HepG2 (cell line): ENCODE results near the gene HMGN1. TPM values are rescaled to one million over a fixed set of nuclear protein-coding genes. Genes with fewer than 3 reads are reported as not detected.

Experiments used
- ARNT2 ChIP-seq: sonication (generic); formaldehyde crosslinking; IDR thresholded peaks from 2 replicates; pipeline ENCODE4 v1.8.0; 2022; ENCODE audit warnings: mild to moderate bottlenecking, low read depth, missing genetic modification reagents, moderate library complexity
- HES4 ChIP-seq: sonication (generic); formaldehyde crosslinking; IDR thresholded peaks from 2 replicates; pipeline ENCODE4 v1.9.0; 2021; ENCODE audit warnings: mild to moderate bottlenecking, missing genetic modification reagents, borderline replicate concordance
- KAT8 ChIP-seq: IDR thresholded peaks from 2 replicates; pipeline ENCODE4 v1.6.1; 2016; ENCODE audit warnings: missing genetic modification reagents, missing compliant biosample characterization
- KDM1A ChIP-seq: IDR thresholded peaks from 2 replicates; pipeline ENCODE4 v1.6.1; 2016; ENCODE audit warnings: missing compliant biosample characterization
- KLF16 ChIP-seq, 2 experiments: sonication (generic) in 1 of 2; formaldehyde crosslinking in 1 of 2; IDR thresholded peaks; 2 replicates each; pipeline versions ENCODE4 v1.6.1 to v1.8.0; 2016 to 2023; ENCODE audit warnings: missing genetic modification reagents in 2 of 2, missing compliant biosample characterization in 1 of 2
- MTA3 ChIP-seq: sonication (generic); formaldehyde crosslinking; IDR thresholded peaks from 2 replicates; pipeline ENCODE4 v1.4.0; 2020; ENCODE audit warnings: missing genetic modification reagents
- MYC ChIP-seq: sonication (generic); formaldehyde crosslinking; IDR thresholded peaks from 2 replicates; pipeline ENCODE4 v1.9.0; 2021; ENCODE audit warnings: missing genetic modification reagents, borderline replicate concordance
- NR2F1 ChIP-seq, 2 experiments: fragments of 450-650 bp in 1 of 2; formaldehyde crosslinking in 1 of 2; IDR thresholded peaks; 2 replicates each; pipeline versions ENCODE4 v1.5.0 to v1.6.1; 2016 to 2020; ENCODE audit warnings: mild to moderate bottlenecking in 1 of 2, missing compliant biosample characterization in 1 of 2, missing genetic modification reagents in 1 of 2, moderate library complexity in 1 of 2
- POLR2A ChIP-seq, 2 experiments: IDR thresholded peaks; 2 replicates each; pipeline ENCODE4 v1.6.1; 2011; ENCODE audit warnings: low read depth in 2 of 2, low read length in 2 of 2, mild to moderate bottlenecking in 1 of 2, moderate library complexity in 1 of 2; ENCODE audit not compliant: insufficient read depth in 1 of 2
- RAD21 ChIP-seq: fragments of 450-650 bp; formaldehyde crosslinking; IDR thresholded peaks from 2 replicates; pipeline ENCODE4 v1.5.0; 2020; ENCODE audit warnings: mild to moderate bottlenecking
- RBFOX2 ChIP-seq: fragments of 200-400 bp; formaldehyde crosslinking; IDR thresholded peaks from 2 replicates; pipeline ENCODE4 v1.6.1; 2017; ENCODE audit warnings: low read depth, mild to moderate bottlenecking, low read length
- SAP130 ChIP-seq: IDR thresholded peaks from 2 replicates; pipeline ENCODE4 v1.6.1; 2016; ENCODE audit warnings: low read depth
- SKI ChIP-seq: fragments of 450-650 bp; IDR thresholded peaks from one replicate; pipeline ENCODE4 v1.6.1; 2018; ENCODE audit warnings: mild to moderate bottlenecking; ENCODE audit not compliant: partially characterized antibody
- SNAI1 ChIP-seq: sonication (generic); formaldehyde crosslinking; IDR thresholded peaks from 2 replicates; pipeline ENCODE4 v1.5.0; 2020; ENCODE audit warnings: mild to moderate bottlenecking, missing genetic modification reagents, borderline replicate concordance
- TAF1 ChIP-seq: sonication (generic); formaldehyde crosslinking; IDR thresholded peaks from 2 replicates; pipeline ENCODE4 v1.4.0; 2020; ENCODE audit warnings: missing genetic modification reagents
- YEATS4 ChIP-seq: sonication (generic); formaldehyde crosslinking; IDR thresholded peaks from 2 replicates; pipeline ENCODE4 v1.4.0; 2020; ENCODE audit warnings: missing genetic modification reagents, borderline replicate concordance
- YY1 ChIP-seq: IDR thresholded peaks from 2 replicates; pipeline ENCODE4 v1.6.1; 2011; ENCODE audit warnings: low read length, low read depth, moderate library complexity, mild to moderate bottlenecking; ENCODE audit not compliant: insufficient read depth, insufficient replicate concordance
- ZFY ChIP-seq: sonication (generic); formaldehyde crosslinking; IDR thresholded peaks from 2 replicates; pipeline ENCODE4 v1.4.0; 2020; ENCODE audit warnings: missing genetic modification reagents
- ZNF10 ChIP-seq: sonication (generic); formaldehyde crosslinking; IDR thresholded peaks from 2 replicates; pipeline ENCODE4 v1.4.0; 2020; ENCODE audit warnings: mild to moderate bottlenecking, low read depth, missing genetic modification reagents, borderline replicate concordance
- ZNF136 ChIP-seq: sonication (generic); formaldehyde crosslinking; IDR thresholded peaks from 2 replicates; pipeline ENCODE4 v1.8.1; 2022; ENCODE audit warnings: low read depth, mild to moderate bottlenecking, moderate library complexity, missing genetic modification reagents
- ZNF205 ChIP-seq: IDR thresholded peaks from 2 replicates; pipeline ENCODE4 v1.6.1; 2018; ENCODE audit warnings: missing biosample characterization, missing genetic modification reagents
- ZNF337 ChIP-seq: sonication (generic); formaldehyde crosslinking; IDR thresholded peaks from 2 replicates; pipeline ENCODE4 v1.5.1; 2020; ENCODE audit warnings: missing genetic modification reagents, low read depth, mild to moderate bottlenecking, borderline replicate concordance
- ZNF549 ChIP-seq: sonication (generic); formaldehyde crosslinking; IDR thresholded peaks from 2 replicates; pipeline ENCODE4 v1.5.0; 2020; ENCODE audit warnings: missing genetic modification reagents
- ZNF780A ChIP-seq: sonication (generic); formaldehyde crosslinking; IDR thresholded peaks from 2 replicates; pipeline ENCODE4 v1.8.0; 2022; ENCODE audit warnings: mild to moderate bottlenecking, missing genetic modification reagents, moderate library complexity
- polyA plus RNA-seq, 8 experiments: library from polyadenylated mRNA; depleted of rRNA in 3 of 8; stranded (reverse) in 7 of 8; unstranded in 1 of 8; fragments of >200 nt; fragmentation: Illumina TruSeq in 4 of 8; extraction: Trizol in 4 of 8; gene quantifications; 2 replicates each; pipeline versions ENCODE4 v1.2.1 to v1.2.3, GENCODE V29; 2011 to 2016; ENCODE audit warnings: low read depth in 4 of 8, missing spikeins in 1 of 8, mixed read lengths in 1 of 8; ENCODE audit not compliant: insufficient read depth in 1 of 8
- total RNA-seq, 5 experiments: library from RNA; depleted of rRNA; stranded (reverse); fragments of >200 nt; fragmentation: Illumina TruSeq; extraction: Trizol; gene quantifications; 2 replicates each; pipeline ENCODE4 v1.2.3, GENCODE V29; 2016; ENCODE audit warnings: low read depth in 1 of 5
- TF ChIP-seq, protein P1 (sequence below): conservative IDR thresholded peaks from 2 replicates; pipeline ENCODE4 v1.6.1; 2018; ENCODE audit warnings: missing genetic modification reagents
- TF ChIP-seq, protein P2 (sequence below): sonication (generic); formaldehyde crosslinking; IDR thresholded peaks from 2 replicates; pipeline ENCODE4 v1.5.0; 2020; ENCODE audit warnings: missing genetic modification reagents, mild to moderate bottlenecking, borderline replicate concordance
- TF ChIP-seq, protein P3 (sequence below): sonication (generic); formaldehyde crosslinking; IDR thresholded peaks from 2 replicates; pipeline ENCODE4 v1.9.0; 2022; ENCODE audit warnings: low read depth, missing genetic modification reagents
- TF ChIP-seq, protein P4 (sequence below): sonication (generic); formaldehyde crosslinking; IDR thresholded peaks from 2 replicates; pipeline ENCODE4 v1.8.1; 2023; ENCODE audit warnings: missing genetic modification reagents, mild to moderate bottlenecking, borderline replicate concordance

The HMGN1 gene
- total and polyA plus RNA-seq, 2 of the 13 experiments (the other 11 are each of a cell fraction or from before 2014, with no cell fraction given): 104 to 286 TPM

DNA sequence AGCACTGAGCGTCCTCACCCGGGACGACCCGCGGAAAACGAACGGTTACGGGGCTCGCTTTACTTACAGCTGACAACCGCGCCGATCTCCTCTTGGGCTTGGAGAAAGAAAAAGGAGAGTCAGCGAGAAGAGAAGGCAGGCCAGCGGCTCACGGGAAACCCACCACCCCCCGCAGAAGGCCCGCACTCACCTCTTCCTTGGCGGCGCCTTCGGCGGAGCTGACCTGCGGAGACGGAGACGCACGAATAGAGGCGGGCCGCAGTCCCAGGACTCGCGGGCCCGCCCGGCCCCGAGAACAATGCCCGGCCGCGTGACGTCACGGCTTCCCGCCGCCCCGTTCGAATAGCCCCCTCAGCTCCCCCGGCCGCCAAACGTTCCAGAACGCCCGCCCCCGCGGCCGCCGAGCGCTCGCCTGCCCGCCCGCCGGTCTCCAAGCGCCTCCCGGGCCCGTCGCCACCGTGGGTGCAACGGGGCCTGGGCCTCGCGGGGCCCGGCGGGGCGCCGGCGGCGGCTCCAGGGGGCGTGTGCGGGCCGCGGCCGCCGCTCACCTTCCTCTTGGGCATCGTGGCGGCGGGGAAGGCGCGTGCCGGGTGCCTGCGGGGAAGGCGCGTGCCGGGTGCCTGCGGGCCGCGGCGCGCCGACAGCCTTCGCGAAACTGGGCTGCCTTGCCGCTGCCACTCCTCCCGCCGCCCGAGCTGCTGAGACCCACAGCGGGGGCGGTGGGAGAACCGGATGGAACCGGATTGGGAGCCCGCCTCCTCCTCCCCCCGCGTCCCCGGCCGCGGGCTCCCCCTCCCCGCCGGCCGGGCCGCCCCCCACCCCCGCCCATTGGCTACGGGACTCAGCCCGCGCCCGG is at the start of gene HMGN1 (continued):
- TF ChIP-seq, protein P1, sequence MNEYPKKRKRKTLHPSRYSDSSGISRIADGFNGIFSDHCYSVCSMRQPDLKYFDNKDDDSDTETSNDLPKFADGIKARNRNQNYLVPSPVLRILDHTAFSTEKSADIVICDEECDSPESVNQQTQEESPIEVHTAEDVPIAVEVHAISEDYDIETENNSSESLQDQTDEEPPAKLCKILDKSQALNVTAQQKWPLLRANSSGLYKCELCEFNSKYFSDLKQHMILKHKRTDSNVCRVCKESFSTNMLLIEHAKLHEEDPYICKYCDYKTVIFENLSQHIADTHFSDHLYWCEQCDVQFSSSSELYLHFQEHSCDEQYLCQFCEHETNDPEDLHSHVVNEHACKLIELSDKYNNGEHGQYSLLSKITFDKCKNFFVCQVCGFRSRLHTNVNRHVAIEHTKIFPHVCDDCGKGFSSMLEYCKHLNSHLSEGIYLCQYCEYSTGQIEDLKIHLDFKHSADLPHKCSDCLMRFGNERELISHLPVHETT (CRISPR knock-in tag): no peak; the same call in 1 of the 2 replicates
- peak; percentile 47; the same call in 1 of the 2 replicates for TF ChIP-seq RAD21 (CRISPR knock-in tag)
- TF ChIP-seq MYC (CRISPR knock-in tag): peak; percentile 53
- TF ChIP-seq ZNF780A: no peak
- TF ChIP-seq MTA3 (CRISPR knock-in tag): no peak
- no peak for TF ChIP-seq ZNF205
- TF ChIP-seq SAP130 (CRISPR knock-in tag): peak; percentile 62; the same call in 1 of the 2 replicates
- TF ChIP-seq HES4 (CRISPR knock-in tag): no peak; the same call in 1 of the 2 replicates
- TF ChIP-seq ZNF337: no peak
- TF ChIP-seq RBFOX2: peak; percentile 80
- peak in 1 of 2 experiments; percentile 25; a peak in 1 of 4 replicates for TF ChIP-seq KLF16 (CRISPR knock-in tag; IDR thresholded peaks at IDR 0.05)
- peak; percentile 50; the same call in 1 of the 2 replicates for TF ChIP-seq ARNT2
- TF ChIP-seq, protein P2, sequence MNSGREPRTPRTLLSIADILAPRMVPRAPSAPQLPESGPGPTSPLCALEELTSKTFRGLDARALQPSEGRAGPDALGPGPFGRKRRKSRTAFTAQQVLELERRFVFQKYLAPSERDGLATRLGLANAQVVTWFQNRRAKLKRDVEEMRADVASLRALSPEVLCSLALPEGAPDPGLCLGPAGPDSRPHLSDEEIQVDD: 0 out of 2 replicates have a peak, but pooled peaks have one; percentile 28
- no peak for TF ChIP-seq NR2F1 (CRISPR knock-in tag; IDR thresholded peaks at IDR 0.05)
- peak; percentile 20 for TF ChIP-seq SKI
- TF ChIP-seq ZNF549 (CRISPR knock-in tag): no peak
- peak; percentile 41; the same call in 1 of the 2 replicates for TF ChIP-seq YEATS4 (CRISPR knock-in tag)
- TF ChIP-seq TAF1 (CRISPR knock-in tag): no peak
- no peak for TF ChIP-seq KDM1A
- peak; percentile 16 for TF ChIP-seq YY1
- TF ChIP-seq POLR2A (IDR thresholded peaks at IDR 0.05; ENCODE audit: insufficient read depth in 1 of 2, low read depth in 2 of 2, low read length in 2 of 2): peak in 1 of 2 experiments; percentile 77; a peak in 2 of 4 replicates
- no peak for TF ChIP-seq SNAI1 (CRISPR knock-in tag)
- no peak for TF ChIP-seq KAT8 (CRISPR knock-in tag)
- no peak for TF ChIP-seq ZNF10 (CRISPR knock-in tag)
- no peak for TF ChIP-seq ZNF136 (CRISPR knock-in tag)
- TF ChIP-seq, protein P3, sequence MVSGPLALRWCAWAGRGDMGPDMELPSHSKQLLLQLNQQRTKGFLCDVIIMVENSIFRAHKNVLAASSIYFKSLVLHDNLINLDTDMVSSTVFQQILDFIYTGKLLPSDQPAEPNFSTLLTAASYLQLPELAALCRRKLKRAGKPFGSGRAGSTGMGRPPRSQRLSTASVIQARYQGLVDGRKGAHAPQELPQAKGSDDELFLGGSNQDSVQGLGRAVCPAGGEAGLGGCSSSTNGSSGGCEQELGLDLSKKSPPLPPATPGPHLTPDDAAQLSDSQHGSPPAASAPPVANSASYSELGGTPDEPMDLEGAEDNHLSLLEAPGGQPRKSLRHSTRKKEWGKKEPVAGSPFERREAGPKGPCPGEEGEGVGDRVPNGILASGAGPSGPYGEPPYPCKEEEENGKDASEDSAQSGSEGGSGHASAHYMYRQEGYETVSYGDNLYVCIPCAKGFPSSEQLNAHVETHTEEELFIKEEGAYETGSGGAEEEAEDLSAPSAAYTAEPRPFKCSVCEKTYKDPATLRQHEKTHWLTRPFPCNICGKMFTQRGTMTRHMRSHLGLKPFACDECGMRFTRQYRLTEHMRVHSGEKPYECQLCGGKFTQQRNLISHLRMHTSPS: no peak
- peak; percentile 65 for TF ChIP-seq ZFY (CRISPR knock-in tag)
- TF ChIP-seq, protein P4, sequence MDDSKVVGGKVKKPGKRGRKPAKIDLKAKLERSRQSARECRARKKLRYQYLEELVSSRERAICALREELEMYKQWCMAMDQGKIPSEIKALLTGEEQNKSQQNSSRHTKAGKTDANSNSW (CRISPR knock-in tag): no peak
